GM18505 (cell line): Measurements from ENCODE around the gene N4BP2L1.

ENCODE experiments used
- ATAC-seq: cut with Tn5 transposase; IDR thresholded peaks from one replicate; pipeline ENCODE4 v1.9.1; 2021; ENCODE audit not compliant: unreplicated experiment
- POLR2A ChIP-seq: IDR thresholded peaks from 4 replicates; pipeline ENCODE4 v1.6.1; 2011; ENCODE audit warnings: borderline replicate concordance; ENCODE audit not compliant: insufficient read depth, insufficient read length; ENCODE audit errors: extremely low read depth

The N4BP2L1 gene

DNA sequence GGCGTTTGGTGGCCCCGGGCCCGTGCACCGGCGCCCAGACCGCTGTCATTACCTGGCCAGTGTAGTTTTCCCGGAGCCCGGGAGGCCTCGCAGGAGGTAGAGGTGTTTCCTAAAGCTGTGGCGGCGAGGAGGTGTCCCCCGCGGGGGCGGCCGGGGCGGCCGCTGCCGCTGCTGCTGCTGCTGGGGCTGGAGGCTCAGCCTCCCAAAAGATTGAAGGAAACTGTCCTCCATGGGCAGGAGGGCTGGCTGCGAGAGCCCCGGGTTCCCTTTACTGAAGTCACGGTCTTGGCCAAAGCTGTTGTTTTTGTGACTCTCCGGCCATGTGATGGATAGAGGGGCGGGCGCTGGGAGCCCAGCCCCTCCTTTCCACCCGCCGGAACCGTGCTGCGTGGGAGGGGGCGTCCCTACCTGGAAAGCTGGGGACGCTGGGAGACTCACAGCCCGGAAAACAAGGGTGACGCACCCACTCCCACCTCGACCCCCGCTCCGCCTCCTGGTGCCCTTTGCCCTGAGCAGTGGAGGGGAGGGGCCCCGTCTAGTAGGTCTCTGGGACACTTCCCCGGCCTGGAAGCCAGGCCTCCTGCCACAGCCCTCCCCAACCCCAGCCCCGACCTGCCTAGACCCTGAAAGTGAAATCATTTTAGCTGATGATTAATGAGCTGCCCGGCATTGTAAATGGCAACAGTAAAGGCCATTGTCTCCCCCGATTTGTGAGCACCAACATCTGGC lies at the start of gene N4BP2L1:
N4BP2L1 (minus strand) TSS at position 279 of the 729 bp plus-strand sequence; CDS start at position 231, 48 bp downstream.
- ATAC-seq: peak; percentile 64
- TF ChIP-seq POLR2A: peak; percentile 95

DNA sequence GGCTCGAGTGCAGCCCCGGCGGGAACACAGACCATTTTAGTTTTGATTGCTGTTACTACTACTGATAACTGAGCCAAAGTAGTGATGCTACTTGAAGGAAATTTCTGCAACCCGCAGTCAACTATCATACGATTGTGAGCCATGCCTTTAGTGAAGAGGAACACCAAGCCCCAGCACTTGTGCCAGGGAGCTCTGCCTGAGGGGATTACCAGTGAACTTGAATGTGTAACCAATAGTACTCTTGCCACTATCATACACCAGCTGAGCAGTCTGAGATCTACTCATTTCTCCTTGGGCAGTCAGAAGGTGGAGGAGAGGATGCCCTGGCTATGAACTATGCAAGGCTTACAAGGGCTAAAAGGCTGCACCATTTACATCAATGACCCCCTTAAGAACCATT lies 49.0 kb upstream of the N4BP2L1 start:
- ATAC-seq: no peak
- TF ChIP-seq POLR2A: no peak

DNA sequence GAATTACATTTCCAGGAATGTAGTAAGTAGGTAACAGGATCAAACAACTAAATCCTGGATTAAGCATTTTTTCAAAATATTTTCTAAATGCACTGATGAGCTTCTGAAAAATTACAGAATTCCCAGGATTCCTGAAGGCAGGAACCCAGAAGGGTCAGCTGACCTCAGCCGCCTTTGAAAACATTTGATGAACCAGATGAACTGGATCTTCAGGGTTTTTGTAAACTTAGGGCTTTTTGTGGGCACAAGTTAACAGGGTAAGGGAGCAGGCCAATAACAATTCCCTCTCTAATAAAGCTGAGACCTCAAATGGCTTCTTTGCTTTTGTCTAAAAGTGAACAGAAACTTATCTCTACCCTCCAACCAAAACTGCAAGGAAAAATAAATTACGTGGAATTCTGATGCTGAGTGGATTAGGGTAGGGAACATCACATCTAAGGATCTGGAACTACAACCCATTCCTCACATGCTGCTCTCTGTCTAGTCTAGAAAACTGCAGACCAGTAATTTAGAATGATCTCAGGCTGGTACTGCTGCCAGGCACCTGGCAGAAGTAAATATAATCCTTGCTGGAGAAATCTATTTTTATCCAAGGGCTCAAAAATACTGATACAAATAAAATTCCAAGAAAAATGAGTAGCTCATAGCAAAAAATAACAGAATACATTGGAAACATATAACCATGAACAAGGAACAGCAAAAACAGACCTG lies 48.2 kb upstream of the N4BP2L1 start:
- no peak for ATAC-seq
- no peak for TF ChIP-seq POLR2A

DNA sequence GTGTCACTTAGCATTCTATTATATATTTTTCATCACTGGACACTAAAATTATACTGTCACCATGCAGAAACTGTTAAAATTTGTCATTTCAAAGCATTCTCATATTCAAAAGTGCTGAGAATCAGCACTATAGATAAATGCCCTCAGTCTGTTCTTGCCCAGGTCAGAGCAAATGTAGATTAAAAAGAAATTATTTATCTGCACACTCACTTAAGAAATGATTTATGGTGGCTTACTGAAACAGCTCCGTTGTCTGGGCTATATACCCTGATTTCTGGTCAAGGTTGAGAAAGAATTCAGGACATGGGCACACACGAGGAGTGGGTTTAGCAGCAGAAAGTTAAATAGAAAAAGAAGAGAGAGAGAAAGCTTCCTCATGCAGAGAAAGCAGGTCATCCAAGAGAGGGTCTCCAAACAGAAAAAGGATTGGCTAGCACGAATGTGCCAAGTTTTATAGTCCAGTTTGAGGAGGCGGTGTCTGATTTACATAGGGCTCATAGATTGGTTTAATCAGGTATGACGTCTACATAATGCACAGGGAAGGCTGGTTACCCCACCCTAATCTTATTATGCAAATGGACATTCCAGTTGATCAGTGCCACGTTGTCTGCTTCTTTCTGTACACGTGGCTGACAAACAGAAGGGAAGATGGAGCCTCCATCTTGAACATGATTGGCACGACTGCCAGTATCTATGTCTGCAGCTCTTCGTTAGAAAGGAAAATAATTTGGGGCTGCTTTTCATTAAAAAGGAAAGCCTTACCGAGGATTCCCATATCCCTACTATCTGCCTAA lies 47.3 kb upstream of the N4BP2L1 start:
- TF ChIP-seq POLR2A: no peak
- no peak for ATAC-seq

DNA sequence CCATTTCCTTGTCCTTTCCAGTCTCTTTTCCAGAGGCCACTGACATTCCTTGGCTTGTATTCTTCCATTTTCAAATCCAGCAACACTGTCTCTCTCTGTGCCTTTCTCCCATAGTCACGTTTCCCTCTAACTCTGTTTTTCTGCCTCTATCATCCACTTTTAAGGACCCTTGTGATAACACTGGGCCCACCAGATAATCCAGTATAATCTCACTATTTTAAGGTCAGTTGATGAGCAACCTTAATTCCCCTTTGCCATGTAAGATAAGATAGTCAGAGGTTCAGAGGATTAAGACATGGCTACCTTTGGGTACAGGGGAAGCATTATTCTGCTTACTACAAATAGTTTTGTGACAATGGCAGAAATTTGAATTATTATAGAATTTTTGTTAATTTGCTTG lies 45.7 kb upstream of the N4BP2L1 start:
- no peak for ATAC-seq
- TF ChIP-seq POLR2A: no peak

DNA sequence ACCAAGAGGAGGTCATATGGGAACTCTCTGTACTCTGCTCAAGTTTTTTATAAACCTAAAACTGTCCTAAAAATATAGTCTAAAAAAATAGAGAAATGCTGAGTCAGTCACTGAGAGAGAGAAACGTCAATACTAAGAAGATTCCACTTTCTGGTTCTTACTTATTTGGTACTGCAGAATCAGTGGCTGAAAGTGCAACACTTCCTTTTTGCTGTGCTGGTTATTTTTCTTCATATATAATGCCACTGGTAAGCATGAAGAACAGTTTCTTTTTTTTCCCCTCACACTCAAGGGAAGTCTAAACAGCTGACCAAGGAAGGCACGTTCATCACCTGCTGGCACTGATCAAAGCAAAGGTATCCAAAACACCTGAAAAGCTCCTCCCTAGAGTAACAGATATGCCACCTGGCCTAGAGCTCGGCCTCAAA lies 44.3 kb upstream of the N4BP2L1 start:
- peak; percentile 76 for ATAC-seq
- TF ChIP-seq POLR2A: no peak

DNA sequence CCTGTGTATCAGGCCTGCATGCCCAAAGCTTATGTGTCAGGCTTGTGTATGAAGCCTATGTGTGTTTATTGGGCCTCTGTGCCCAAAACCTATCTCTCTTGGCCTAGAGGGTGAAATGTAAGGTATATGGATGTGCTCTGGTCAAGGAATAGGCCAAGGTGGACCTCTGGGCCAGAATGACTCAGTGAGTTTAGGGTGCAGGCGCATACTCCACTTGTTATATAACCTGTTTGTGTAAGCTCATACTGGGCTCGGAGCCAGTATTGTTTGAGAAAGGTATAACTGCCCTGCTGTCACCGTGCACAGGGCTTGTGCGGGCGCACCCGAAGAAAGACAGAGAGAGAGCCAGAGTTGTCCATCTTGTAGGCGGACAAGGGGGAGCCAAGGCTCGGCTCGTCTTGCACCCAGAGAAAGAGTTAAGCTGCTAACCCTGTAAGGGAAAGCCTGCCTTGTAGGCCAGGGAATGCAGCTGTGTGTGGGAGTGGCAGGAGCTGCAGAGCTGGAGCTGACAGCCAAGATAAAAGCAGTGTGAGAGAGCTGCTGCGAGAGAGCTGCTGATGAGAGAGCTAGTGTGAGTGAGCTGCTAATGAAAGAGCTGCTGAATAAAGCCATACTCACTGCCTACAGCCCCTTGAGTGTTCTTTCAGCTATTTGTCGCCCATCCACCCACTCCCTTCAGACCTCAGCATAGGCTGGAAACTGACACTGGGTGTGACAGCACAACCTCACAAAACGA lies 43.4 kb upstream of the N4BP2L1 start:
- TF ChIP-seq POLR2A: no peak
- ATAC-seq: no peak

DNA sequence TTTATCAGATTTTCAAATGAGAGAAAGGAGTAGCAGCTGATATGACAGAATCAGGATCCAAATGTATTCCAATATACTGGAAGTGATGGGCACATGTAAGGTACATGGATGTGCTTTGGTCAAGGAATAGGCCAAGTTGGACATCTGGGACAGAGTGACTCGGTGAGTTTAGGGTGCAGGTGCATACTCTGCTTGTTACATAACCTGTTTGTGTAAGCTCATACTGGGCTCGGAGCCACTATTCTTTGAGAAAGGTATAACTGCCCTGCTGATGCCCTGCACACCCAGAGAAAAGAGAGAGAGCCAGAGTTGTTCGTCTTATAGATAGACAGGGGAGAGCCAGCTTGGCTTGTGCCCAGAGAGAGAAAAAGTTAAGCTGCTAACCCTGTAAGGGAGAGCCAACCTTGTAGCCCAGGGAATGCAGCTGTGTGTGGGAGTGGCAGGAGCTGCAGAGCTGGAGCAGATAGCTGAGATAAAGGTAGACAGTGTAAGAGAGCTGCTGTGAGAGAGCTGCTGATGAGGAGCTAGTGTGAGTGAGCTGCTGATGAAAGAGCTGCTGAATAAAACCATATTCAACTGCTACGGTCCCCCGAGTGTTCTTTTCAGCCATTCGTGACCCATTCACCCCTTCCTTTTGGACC lies 40.7 kb upstream of the N4BP2L1 start:
- TF ChIP-seq POLR2A: no peak
- ATAC-seq: no peak

DNA sequence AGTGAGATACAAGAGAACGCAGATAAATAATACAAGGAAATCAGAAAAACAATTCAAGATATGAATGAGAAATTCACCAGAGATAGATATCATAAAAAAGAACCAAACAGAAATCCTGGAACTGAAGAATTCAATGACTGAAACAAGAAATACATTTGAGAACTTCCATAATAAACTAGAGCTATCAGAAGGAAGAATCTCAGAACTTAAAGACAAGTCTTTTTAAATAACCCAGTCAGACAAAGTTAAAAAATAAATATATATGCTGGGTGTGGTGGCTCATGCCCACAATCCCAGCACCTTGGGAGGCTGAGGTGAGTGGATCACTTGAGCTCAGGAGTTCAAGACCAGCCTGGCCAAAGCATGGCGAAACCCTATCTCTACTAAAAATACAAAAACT lies 28.7 kb upstream of the N4BP2L1 start:
- no peak for ATAC-seq

DNA sequence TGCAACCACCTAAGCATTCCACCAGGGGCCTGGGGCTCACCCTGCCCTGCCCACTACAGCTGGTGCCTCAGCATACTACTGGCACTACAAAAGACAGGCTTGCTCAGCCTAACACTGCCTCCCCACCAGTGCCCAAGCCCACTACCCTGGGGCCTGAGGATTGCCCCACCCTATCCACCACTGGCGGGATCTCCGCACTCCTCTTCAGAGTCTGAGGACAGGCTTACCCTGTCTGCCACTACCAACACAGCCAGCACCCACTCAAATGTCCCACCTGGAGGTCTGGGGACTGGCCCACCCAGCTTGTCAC lies 27.6 kb upstream of the N4BP2L1 start:
- no peak for ATAC-seq
- TF ChIP-seq POLR2A: no peak

More for the DNA sequence above, 28.7 kb upstream of the N4BP2L1 start:
- TF ChIP-seq POLR2A: no peak

DNA sequence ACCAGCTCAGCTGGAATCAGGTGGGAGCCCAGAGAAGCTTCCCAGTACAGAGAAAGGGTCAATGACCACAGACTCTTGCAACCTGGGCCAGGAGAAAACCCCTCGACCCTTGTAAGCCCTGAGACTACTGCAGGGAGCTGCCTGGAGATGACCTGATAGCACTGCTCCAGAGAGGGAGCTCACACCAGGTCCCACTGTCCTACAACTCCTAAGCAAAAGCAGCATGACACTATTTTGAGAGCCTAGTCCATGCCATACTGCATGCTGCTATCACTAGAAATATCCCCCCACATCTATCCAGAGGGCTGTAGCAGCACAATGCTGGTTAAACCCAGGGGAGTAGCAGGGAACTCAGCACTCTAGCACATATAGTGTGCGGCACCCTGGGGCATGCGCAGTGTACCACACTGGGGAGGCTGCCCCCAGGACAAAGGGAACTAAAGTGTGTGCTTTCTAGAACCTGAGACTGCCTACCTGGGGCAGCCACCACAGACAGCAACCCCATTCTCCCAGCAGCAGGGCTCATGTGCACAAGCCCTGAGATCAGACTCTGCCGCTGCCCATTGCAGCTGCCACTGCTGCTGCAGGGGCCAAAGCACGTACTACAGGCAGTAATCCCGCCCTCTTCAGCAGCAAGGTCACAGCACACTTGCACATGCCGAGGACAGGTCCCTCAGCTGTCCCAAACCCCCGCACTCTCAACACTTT lies 27.1 kb upstream of the N4BP2L1 start:
- no peak for ATAC-seq
- TF ChIP-seq POLR2A: no peak

DNA sequence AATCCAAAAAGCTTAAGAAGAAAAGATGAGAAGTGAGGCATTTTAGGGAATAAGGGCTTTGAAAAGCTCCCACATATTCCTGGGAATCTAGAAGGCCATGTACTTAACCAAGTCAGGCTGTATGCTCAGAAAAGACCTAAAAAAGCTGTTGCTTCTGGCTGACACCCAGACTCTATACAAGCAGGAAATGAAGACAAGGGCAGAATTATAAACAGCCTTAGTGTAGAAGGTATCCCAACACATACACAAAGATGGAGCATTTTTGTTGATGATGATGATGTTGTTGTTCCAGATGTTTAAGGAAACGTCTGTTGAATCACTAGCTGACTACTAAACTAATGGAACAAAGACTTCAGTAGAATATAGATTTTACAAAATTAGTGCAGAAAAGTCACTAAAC lies 26.1 kb upstream of the N4BP2L1 start:
- no peak for TF ChIP-seq POLR2A

More for the DNA sequence above, 26.1 kb upstream of the N4BP2L1 start:
- ATAC-seq: no peak
